Upper lobe of right lung (tissue), 1 donor: ENCODE results near the gene LRRC71. TPM values are rescaled to one million over a fixed set of nuclear protein-coding genes. Genes with fewer than 3 reads are reported as not detected.

ENCODE experiments used
- ATAC-seq: fragments of 200-7000 bp; cut with Tn5 transposase; one replicate; pipeline ENCODE4 v1.9.1; 2020; ENCODE audit warnings: mild to moderate bottlenecking, moderate library complexity
- DNase-seq: peaks from one replicate; pipeline ENCODE4 v3.0.0-alpha.2; 2020
- H3K27ac ChIP-seq: fragments of 200-600 bp; one replicate; pipeline ENCODE4 v1.8.0; 2022
- H3K27me3 ChIP-seq: fragments of 200-600 bp; one replicate; pipeline ENCODE4 v1.8.0; 2022; ENCODE audit warnings: mild to moderate bottlenecking
- H3K36me3 ChIP-seq: fragments of 200-600 bp; one replicate; pipeline ENCODE4 v1.8.0; 2022
- H3K4me1 ChIP-seq: fragments of 200-600 bp; one replicate; pipeline ENCODE4 v1.8.0; 2022
- H3K4me3 ChIP-seq: fragments of 200-600 bp; one replicate; pipeline ENCODE4 v1.8.0; 2022; ENCODE audit warnings: mild to moderate bottlenecking
- H3K9me3 ChIP-seq: fragments of 200-600 bp; one replicate; pipeline ENCODE4 v1.8.0; 2022
- intact Hi-C: fragments of 100-400 bp; cut with DNase I; formaldehyde crosslinking; loops from one replicate; pipeline ENCODE4 v1.11.0; 2022
- total RNA-seq: library from RNA; stranded (reverse); fragmentation: NEBNext Ultra II Directional; extraction: Animal tissue kit (Norgen Biotek cat#: 25700); gene quantifications from one replicate; pipeline ENCODE4 v1.2.1, GENCODE V29; 2021
- TF ChIP-seq, protein P1 (sequence below): fragments of 200-600 bp; IDR thresholded peaks from one replicate; pipeline ENCODE4 v1.8.0; 2022; ENCODE audit warnings: antibody characterized with exemption
- donor health status: DM: no; HTN: yes; CAD: no; lungs with severe emphysema.

The LRRC71 gene
- total RNA-seq, 1 donor from 2014 or later, result 0.26 TPM

DNA sequence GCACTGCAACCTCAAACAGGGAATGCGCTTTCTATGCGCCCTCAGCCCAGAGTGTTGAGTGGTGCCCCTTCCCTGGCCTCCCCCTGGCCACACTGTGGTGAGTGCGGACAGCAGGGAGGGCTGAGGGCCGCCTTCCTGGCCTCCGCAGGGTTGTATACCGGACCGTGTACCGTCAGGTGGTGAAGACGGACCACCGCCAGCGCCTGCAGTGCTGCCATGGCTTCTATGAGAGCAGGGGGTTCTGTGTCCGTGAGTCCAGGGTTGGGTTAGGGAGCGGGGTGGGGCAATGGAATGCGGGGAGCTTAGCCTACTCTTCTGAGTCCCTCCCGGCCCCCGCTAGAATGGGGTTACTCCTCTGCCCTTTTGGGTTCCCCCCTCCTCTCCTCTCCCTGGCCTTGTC, 15.3 kb upstream of the LRRC71 start:
- no peak overlapping the region for H3K4me3 ChIP-seq
- intact Hi-C loops, result no loop called here
- peaks cover 7% of the 10 kb centered on the region for H3K27me3 ChIP-seq
- no peaks in the 10 kb centered on the region for H3K9me3 ChIP-seq
- H3K27ac ChIP-seq, result no peak overlapping the region
- peaks cover 21% of the 10 kb centered on the region for H3K4me1 ChIP-seq
- no peak for ATAC-seq
- TF ChIP-seq, protein P1, sequence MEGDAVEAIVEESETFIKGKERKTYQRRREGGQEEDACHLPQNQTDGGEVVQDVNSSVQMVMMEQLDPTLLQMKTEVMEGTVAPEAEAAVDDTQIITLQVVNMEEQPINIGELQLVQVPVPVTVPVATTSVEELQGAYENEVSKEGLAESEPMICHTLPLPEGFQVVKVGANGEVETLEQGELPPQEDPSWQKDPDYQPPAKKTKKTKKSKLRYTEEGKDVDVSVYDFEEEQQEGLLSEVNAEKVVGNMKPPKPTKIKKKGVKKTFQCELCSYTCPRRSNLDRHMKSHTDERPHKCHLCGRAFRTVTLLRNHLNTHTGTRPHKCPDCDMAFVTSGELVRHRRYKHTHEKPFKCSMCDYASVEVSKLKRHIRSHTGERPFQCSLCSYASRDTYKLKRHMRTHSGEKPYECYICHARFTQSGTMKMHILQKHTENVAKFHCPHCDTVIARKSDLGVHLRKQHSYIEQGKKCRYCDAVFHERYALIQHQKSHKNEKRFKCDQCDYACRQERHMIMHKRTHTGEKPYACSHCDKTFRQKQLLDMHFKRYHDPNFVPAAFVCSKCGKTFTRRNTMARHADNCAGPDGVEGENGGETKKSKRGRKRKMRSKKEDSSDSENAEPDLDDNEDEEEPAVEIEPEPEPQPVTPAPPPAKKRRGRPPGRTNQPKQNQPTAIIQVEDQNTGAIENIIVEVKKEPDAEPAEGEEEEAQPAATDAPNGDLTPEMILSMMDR, result no peak
- peaks cover 6% of the 10 kb centered on the region for H3K36me3 ChIP-seq
- no peak for DNase-seq

GRCh38 chr1:156905651-156906050, 14.8 kb upstream of the LRRC71 start:
- DNase-seq, result no peak
- Histone ChIP-seq H3K4me1 (peaks cover 17% of the 10 kb centered on the region), H3K36me3 (peaks cover 6% of the 10 kb centered on the region), H3K4me3 (no peak overlapping the region), H3K9me3 (no peaks in the 10 kb centered on the region), H3K27ac (no peak overlapping the region), H3K27me3 (peaks cover 9% of the 10 kb centered on the region)
- intact Hi-C loops, result no loop called here
- no peak for ATAC-seq
- TF ChIP-seq, protein P1, result no peak

DNA sequence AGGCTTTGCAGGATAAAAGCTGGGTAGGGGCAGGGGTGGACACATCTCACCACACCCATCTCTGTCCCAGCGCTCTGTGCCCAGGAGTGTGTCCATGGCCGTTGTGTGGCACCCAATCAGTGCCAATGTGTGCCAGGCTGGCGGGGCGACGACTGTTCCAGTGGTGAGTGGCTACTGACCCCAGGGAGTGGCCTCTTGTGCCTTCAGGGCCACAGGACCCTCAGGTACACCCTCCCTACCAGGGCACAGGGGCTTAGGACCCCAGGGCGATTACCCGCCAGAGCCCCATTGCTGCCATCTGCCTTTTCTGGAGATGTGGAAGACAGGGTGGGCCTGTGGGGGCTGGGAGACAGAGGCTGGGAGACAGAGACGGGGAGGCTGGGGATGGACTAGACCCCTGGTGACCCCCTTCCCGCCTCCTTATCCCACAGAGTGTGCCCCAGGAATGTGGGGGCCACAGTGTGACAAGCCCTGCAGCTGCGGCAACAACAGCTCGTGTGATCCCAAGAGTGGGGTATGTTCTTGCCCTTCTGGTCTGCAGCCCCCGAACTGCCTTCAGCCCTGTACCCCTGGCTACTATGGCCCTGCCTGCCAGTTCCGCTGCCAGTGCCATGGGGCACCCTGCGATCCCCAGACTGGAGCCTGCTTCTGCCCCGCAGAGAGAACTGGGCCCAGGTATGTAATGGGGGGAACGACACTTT, 14.1 kb upstream of the LRRC71 start:
- Histone ChIP-seq H3K4me1 (peaks cover 13% of the 10 kb centered on the region), H3K27ac (no peak overlapping the region), H3K4me3 (no peak overlapping the region), H3K36me3 (peaks cover 6% of the 10 kb centered on the region), H3K27me3 (peaks cover 10% of the 10 kb centered on the region), H3K9me3 (no peaks in the 10 kb centered on the region)
- intact Hi-C loops, result no loop called here
- ATAC-seq, result no peak
- DNase-seq, result no peak
- TF ChIP-seq, protein P1, result no peak

DNA sequence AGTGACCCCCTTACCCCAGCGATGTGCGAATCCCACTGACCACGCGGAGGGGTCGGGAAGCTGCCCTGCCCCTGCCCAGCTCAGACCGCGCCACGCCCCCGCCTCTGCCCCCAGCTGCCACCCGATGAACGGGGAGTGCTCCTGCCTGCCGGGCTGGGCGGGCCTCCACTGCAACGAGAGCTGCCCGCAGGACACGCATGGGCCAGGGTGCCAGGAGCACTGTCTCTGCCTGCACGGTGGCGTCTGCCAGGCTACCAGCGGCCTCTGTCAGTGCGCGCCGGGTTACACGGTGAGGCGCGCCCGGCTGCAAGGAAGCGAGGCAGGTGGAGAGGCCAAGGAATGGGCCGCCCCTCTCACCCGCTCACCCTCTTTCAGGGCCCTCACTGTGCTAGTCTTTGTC, 11.9 kb upstream of the LRRC71 start:
- Histone ChIP-seq H3K27ac (no peak overlapping the region), H3K9me3 (no peaks in the 10 kb centered on the region), H3K27me3 (peaks cover 10% of the 10 kb centered on the region), H3K4me3 (no peak overlapping the region), H3K36me3 (peaks cover 19% of the 10 kb centered on the region), H3K4me1 (no peaks in the 10 kb centered on the region)
- TF ChIP-seq, protein P1, result no peak
- DNase-seq (no peak), ATAC-seq (no peak)
- intact Hi-C loops, result no loop called here

- ATAC-seq (no peak), DNase-seq (no peak)
Measured at GRCh38 chr1:156908955-156909354, 11.5 kb upstream of the LRRC71 start.

More at GRCh38 chr1:156908955-156909354, 11.5 kb upstream of the LRRC71 start:
- H3K9me3 ChIP-seq, result no peaks in the 10 kb centered on the region
- H3K4me1 ChIP-seq, result no peaks in the 10 kb centered on the region
- H3K27ac ChIP-seq, result no peak overlapping the region
- TF ChIP-seq, protein P1, result no peak
- H3K36me3 ChIP-seq, result peaks cover 22% of the 10 kb centered on the region
- peaks cover 10% of the 10 kb centered on the region for H3K27me3 ChIP-seq
- intact Hi-C loops, result no loop called here
- no peak overlapping the region for H3K4me3 ChIP-seq
